ENCODE measurements around the gene KERA. TPM values are rescaled to one million over a fixed set of nuclear protein-coding genes. Genes with fewer than 3 reads are reported as not detected.

KERA gene
- total RNA-seq, 4 donors from 2014 or later: not detected

DNA sequence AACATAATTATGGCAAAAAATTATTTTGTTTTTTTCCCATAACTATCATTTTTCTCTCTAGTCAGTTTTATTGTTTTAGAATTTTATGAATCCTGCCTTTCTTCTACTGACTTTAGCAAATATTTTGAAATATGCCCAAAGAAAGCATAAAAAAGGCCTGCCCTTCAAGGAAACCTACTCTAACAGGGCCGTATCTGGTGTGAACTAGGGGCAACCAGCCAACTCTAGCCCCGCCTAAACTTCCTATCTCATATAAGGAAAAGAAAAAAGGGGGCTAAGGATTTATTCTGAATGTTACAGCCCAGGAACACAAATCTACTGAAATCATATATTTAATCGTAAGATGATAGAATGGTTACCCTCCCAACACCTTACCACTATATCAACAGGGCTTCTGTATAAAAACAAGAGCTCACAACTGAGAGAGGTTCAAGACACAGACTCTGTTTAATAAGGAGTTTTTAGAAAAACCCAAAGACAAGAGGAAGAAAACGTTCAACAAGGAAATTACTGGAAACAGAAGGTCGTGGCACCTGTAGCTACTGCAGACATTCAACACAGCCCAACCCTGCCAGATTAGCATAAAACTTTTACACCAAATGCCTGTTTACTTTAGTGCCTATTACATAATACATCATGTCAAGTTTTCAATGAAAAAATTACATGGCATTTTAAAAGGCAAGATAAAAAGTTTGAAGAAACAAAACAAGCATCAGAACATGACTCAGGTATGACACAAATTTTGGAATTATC is 40.1 kb downstream of the KERA start:
- DNase-seq (ENCODE audit: low spot score): no peak
- no peak for ATAC-seq (ENCODE audit: low FRiP score)
- TF ChIP-seq, protein P1, sequence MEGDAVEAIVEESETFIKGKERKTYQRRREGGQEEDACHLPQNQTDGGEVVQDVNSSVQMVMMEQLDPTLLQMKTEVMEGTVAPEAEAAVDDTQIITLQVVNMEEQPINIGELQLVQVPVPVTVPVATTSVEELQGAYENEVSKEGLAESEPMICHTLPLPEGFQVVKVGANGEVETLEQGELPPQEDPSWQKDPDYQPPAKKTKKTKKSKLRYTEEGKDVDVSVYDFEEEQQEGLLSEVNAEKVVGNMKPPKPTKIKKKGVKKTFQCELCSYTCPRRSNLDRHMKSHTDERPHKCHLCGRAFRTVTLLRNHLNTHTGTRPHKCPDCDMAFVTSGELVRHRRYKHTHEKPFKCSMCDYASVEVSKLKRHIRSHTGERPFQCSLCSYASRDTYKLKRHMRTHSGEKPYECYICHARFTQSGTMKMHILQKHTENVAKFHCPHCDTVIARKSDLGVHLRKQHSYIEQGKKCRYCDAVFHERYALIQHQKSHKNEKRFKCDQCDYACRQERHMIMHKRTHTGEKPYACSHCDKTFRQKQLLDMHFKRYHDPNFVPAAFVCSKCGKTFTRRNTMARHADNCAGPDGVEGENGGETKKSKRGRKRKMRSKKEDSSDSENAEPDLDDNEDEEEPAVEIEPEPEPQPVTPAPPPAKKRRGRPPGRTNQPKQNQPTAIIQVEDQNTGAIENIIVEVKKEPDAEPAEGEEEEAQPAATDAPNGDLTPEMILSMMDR (IDR thresholded peaks at IDR 0.05): no peak

DNA sequence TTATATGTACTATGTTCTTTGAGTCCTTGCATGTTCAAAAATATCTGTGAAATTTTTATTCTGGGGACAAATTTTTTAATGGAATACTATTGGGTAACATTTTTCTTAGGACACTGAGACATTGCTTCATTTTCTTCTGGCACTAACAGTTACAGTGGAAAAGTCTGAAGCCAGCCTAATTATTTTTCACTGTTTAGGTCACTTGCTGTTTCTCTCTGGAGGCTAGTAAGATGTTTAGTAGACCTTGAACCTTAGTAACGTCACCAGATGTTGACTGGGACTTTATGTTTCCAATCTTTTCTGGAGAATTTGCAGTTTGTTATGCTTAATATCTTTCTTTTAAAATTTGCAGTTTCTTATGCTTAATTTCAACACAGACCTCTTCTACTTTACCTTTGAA is 40.8 kb downstream of the KERA start:
- TF ChIP-seq, protein P1 (IDR thresholded peaks at IDR 0.05): no peak
- DNase-seq (ENCODE audit: low spot score) (no peak), ATAC-seq (ENCODE audit: low FRiP score) (no peak)

DNA sequence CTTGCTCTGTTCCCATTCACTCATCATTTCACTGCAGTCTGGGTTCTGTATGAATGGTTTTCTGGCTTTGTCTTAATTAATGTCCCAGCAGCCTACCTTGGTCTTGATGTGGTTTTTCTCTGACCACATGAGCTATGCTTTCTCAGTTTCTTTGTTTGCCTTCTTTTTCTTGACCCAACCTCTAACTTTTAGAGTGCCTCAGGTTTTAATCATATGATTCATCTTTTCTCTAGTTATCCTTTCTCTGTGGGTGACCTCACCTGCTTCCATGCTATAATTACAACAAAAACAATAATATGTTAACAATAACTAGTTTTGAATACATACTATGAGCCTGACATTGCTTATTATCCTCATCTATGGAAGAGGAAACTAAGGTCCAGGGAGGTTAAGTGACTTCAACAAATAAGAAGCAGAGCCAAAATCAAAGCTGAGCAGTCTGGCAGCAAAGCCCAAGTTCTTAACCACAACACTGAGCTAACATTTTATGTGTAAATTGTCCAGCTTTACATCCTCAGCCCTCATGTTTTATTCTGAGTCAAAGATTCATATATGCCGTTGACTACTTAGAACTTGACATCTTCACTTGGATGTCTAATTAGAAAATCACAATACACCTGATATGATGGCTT is 48.4 kb downstream of the KERA start:
- DNase-seq (ENCODE audit: low spot score) (no peak), ATAC-seq (ENCODE audit: low FRiP score) (no peak)
- TF ChIP-seq, protein P1 (IDR thresholded peaks at IDR 0.05): no peak

DNA sequence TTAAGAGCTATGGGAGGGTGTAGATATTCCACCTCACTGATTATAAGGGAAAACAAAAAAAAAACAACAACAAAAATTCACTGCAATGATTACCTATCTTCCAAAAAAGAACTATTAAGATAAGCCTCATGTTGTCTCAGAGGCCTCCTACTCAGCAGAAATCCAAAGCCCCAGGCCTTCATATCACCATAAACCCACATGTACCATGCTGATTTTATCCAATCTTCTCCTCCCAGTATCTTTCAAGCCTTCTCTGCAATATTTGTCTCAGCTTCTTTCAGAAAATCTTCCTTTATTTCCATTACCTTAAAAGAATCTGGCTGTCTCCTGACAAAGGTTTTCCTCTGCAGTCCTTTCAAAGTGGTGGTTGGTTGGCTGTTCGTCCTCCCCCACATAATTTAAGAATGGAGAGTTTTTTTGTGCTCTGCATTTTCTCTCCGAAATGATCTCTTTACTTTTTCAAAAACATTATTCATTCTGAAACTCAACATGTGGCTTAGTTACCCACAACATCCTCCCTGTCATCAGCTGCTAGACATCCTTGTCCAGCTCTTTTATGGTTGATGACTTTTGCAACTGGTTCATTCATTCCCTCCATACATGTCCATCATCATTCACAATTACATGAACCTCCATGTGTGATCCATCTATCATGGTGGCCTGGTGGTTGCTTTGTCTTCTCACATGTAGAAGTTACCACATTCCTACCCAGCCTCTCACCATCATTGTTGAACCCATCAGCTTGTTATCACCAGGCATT is 50.1 kb downstream of the KERA start:
- TF ChIP-seq, protein P1 (IDR thresholded peaks at IDR 0.05): no peak
- ATAC-seq (ENCODE audit: low FRiP score): no peak
- no peak for DNase-seq (ENCODE audit: low spot score)

DNA sequence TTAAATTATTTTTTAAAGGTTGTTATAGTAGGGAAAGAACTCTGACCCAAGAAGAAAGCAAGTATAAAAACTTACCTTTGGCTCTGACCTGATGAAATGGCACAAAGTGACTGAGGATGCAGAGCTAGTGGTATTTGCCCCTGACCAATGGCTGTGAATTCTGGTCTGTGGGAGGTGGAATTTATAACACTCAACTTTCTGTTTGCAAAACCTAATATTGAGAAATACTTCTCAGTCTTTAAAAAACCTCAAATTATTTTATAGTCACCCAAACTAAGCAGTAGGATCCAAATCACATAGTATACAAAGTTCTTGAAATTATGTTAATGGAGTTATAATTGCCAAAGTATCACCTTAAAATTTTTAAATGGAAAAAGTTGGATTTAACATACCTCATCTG is 53.0 kb downstream of the KERA start, which contains the start of gene EPYC:
TSS of gene EPYC (minus strand) at position 101 of the 400 bp plus-strand sequence. CDS start 2,407 bp downstream, outside the sequence.
- DNase-seq (ENCODE audit: low spot score): no peak
- TF ChIP-seq, protein P1 (IDR thresholded peaks at IDR 0.05): no peak
- no peak for ATAC-seq (ENCODE audit: low FRiP score)

DNA sequence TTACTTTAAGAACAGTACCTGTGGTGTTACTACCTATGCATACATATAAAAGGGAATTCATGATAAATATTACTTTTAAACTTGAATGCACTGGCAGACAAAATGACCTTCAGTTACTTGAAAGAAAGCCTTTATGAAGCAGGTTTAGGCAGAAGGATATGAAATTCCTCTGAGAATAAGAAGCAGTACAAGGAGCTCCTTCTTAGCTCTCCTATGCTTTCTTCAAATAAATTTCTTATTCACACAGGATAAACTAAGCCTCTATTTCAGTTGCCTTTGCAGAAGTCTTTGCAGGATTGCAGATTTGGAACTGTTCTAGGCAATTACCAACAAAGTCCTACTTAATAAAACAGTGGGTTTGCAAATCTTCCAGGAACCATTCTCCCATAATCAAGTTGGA is 54.1 kb downstream of the KERA start:
- DNase-seq (ENCODE audit: low spot score) (no peak), ATAC-seq (ENCODE audit: low FRiP score) (no peak)
- TF ChIP-seq, protein P1 (IDR thresholded peaks at IDR 0.05): no peak
